ENCODE data around the gene CELF5.
A peak's percentile ranks its signal among the peaks of the same experiment; 100 is the strongest.
"Not testable (repeated sequence)": the region's sequence is repeated elsewhere in the genome, so short reads cannot be mapped to it uniquely, and the experiment has no call there.

Gene CELF5

GRCh38 chr19:3208317-3209207 is 15.9 kb upstream of the CELF5 start:
- no peak for DNase-seq

GRCh38 chr19:3210347-3211017 is 14.0 kb upstream of the CELF5 start:
- DNase-seq, result peak; percentile 49

DNA sequence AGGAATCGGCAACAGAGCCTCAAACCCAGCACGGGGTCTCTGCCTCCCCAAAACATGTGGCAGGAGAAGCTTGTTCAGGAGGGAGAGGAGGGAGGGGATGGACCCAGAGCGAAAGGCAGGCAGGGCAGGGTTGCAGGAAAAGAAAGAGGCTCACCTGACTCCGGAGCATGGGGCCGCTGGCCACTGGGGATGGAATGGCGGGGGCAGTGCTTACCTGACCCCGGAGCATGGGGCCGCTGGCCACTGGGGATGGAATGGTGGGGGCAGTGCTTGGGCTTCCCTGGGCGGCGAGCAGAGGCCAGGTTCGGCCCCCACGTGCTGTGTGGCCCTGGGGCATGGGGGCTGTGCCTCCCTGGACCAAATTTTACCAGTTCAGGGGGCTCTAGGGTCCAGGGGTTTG is 13.3 kb upstream of the CELF5 start:
- DNase-seq, result no peak

DNA sequence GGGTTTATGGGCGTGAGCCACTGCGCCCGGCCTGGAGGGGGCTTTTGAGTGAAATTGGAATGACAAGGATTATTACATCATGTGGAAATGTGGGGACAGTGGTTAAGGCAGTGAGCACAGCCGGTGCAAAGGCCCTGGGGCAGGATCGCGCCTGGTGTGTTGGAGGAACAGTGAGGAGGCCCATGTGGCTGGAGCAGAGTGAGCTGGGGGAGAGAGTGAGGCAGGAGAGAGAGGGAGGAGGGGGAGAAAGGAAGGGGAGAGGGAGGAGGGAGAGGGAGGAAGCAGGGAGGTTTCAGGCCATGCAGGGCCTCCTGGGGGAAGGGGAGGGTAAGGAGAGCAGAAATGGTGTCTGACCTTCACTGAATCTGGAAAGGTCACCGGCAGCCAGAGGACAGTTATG is 11.3 kb upstream of the CELF5 start:
- DNase-seq, result no peak

DNA sequence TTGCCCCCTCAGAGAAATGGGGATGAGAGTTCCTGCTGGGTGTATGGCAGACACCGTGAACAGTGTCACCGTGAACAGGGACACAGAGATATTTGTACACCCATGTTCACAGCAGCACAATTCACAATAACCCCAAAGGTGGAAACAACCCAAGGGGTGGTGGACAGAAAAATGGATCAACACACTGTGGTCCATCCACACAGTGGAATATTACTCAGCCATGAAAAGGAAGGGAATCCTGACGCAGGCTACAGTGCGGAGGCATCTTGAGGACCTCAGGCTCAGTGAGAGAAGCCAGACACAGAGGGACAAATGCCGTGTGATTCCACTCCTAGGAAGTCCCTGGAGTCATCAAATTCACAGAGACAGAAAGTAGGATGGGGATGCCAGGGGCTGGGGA is 7.6 kb upstream of the CELF5 start:
- no peak for DNase-seq

- no peak for DNase-seq
These were observed 3.9 kb upstream of the CELF5 start for GRCh38 chr19:3220576-3220975.

GRCh38 chr19:3221576-3221975 is 2.9 kb upstream of the CELF5 start:
- DNase-seq, result not testable (repeated sequence)

DNA sequence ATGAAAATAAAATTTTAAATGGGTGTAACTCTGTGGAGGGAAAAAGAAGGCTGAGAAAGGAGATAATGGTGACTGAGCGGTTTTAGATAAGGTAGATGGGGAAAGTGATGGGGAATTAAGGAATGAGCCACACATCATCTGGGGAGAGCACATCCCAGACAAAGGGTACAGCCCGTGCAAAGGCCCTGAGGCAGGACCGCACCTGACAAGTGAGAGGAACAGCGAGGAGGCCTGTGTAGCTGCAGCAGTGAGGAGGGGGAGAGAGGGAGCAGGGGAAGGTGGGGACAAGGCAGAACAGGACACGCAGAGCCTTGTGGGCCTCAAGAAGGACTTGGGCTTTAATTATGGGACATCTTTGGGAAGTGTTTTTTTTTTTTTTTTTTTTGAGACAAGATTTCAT is 1.8 kb upstream of the CELF5 start:
- no peak for DNase-seq

DNA sequence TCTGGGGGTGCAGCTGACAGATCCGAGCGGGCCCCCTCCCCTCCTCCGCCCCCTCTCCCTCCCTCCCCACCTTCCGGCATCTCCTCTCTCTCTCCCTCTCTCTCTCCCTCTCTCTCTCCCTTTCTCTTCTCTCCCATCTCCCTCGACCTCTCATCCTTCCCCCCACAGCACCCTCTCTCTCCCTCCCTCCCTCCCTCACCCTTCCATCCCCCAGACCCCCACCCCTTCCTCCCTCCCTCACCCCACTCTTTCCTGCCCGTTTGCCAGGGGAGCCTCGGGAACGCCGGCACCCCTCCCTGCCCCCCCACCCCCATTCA is 666 bp downstream of the CELF5 start:
- DNase-seq, result no peak

- no peak for DNase-seq
These were observed 1.2 kb downstream of the CELF5 start for GRCh38 chr19:3225677-3226093.

- DNase-seq, result no peak
These were observed 2.7 kb downstream of the CELF5 start for GRCh38 chr19:3227054-3227626.

DNA sequence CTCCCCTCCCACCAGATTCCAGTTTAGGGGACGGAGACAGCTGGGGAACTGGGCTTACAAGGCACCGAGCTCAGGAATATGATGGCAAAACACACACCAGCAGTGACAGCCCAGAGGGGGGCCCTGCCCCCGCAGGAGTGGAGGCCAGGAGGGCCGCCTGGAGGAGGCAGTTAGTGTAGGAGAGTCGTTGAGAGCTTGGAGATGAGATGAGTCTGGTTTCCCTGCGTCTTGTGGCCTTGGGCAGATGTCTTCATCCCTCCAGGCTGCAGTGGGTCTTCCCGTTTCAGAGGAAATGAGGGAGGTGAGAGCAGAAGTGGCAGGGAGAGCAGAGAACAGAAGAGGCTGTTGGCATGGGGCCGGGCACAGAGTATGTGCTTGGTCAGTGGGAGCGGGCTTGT is 4.9 kb downstream of the CELF5 start:
- DNase-seq, result no peak

GRCh38 chr19:3229888-3230496 is 5.5 kb downstream of the CELF5 start:
- DNase-seq, result no peak

DNA sequence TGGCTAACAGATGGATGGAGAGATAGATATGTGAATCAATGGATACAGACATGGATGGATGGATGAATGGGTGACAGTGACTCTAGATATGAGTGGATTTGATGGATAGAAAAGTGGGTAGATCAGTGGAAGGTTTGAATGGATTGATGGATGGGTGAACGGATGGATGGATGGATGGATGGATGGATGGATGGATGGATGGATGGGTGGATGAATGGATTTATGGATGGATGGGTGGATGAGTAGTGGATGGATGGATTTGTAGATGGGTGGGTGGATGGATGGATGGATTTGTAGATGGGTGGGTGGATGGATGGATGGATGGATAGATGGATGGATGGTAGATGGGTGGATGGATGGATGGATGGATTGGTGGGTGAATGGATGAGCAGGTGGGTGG is 6.8 kb downstream of the CELF5 start:
- DNase-seq, result no peak

DNA sequence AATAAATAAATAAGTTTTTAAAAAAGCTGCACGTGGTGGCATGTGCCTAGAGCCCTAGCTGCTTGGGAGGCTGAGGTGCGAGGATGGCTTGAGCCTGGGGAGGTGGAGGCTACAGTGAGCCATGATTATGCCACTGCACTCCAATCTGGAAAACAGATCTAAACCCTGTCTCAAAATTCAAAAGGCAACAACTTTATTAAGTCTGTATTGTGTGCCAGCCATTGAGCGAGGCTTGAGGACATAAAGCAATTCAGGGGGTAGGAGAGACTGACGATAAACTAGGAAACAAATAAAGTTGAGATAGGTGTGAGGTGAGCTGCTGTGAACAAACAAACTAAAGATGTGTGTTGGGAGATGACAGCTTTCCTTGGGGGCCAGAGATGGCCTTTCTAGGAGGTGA is 8.7 kb downstream of the CELF5 start:
- no peak for DNase-seq

DNA sequence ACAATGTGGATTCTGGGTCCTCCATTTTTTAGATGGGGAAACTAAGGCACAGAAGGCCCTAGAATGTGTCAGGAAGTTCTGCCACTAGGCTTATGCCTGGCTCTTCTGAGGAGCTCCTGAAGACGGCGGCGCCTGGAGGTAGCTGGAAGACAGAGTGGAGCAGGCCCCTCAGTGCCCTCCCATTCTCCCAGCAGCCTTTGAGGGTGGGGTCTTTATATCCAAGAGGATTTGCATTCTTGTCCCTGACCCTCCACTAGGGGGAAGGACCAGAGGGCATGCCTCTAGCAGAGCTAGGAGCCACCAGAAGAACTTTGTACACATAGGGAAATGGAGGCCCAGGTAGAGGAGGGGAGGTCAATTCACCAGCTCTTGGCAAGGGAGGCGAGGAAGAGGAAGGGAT is 9.4 kb downstream of the CELF5 start:
- DNase-seq, result no peak

GRCh38 chr19:3234800-3235199 is 10.3 kb downstream of the CELF5 start:
- no peak for DNase-seq

GRCh38 chr19:3235604-3236003 is 11.1 kb downstream of the CELF5 start:
- DNase-seq, result not testable (repeated sequence)

GRCh38 chr19:3236272-3236671 is 11.8 kb downstream of the CELF5 start:
- DNase-seq, result no peak

DNA sequence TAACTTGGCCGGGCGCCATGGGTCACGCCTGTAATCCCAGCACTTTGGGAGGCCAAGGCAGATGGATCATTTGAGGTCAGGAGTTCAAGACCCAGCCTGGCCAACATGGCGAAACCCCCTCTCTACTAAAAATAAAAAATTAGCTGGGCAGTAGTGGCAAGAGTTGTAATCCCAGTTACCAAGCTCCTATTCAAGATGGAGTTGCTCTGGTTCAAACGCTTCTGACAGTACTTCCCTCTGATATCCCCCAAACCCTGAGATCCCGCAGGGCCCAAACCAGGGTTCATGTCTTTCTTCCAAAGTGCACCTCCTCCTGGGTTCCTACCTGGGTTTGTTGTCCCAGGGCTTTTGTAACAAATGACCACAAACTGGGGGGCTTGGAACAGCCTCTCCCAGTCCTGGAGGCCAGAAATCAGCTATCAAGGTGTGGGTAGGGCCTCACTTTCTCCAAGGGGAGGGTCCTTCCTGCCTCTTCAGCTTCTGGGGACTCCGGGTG is 13.7 kb downstream of the CELF5 start:
- no peak for DNase-seq

DNA sequence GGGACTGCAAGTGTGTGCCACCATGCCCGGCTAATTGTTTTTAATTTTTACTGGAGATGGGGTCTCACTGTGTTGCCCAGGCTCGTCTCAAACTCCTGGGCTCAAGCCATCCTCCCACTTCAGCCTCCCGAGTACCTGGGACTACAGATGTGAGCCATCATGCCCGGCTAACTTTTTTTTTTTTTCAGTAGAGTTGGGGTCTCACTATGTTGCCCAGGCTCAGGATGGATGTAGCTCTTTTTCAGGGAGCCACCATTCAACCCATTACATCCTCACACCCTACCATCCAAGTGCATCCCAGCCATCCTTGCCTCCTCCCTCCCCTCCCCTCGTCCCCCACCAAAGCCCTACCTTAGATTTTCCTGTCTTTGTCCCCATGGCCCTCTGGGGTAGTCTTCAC is 14.9 kb downstream of the CELF5 start:
- DNase-seq, result no peak

DNA sequence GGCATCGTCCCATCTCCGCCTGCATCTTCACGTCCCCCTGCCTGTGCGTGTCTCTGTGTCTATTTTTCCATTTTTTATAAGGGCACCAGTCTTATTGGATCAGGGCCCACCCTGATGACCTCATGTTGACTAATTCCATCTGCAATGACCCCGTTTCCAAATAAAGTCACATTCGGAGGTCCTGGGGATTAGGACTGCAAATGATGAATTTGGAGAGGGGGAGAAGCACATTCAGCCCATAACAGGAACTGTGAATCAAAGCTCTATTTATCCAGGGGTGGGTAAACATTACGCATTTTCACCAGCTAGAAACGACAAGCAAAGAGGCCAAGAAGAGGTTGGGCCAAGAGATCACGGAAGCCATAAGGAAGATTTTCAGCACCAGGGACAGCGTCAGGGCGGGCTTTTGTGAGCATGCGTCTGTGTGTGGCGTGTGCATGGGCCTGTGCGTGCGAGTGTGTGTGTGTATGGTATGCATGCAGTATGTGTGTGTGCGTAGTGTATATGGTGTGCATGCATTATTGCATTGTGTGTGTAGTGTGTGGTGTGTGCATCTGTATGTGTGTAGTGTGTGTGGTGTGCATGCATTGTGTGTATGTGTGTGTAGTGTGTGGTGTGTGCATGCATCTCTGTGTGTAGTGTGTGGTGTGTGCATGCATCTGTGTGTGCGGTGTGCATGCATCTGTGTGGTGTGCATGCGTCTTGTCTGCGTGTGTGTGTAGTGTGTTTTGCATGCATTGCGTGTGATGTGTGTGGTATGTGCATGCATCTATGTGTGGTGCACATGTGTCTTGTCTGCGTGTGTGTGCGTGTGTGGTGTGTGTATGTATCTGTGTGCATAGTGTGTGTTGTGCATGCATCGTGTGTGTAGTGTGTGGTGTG is 19.6 kb downstream of the CELF5 start:
- no peak for DNase-seq

GRCh38 chr19:3245050-3245449 is 20.6 kb downstream of the CELF5 start:
- no peak for DNase-seq

Measured in central memory CD4-positive, alpha-beta T cell (primary cell).